Inferior parietal cortex (tissue), 1 donor: Measurements from ENCODE around the gene SMIM14.
A peak's percentile ranks its signal among the peaks of the same experiment; 100 is the strongest.
"Not testable (repeated sequence)": the region's sequence is repeated elsewhere in the genome, so short reads cannot be mapped to it uniquely, and the experiment has no call there.

ENCODE experiments used
- DNase-seq: peaks from one replicate; pipeline ENCODE4 v3.0.0-alpha.2; 2016; ENCODE audit errors: extremely low spot score

Gene SMIM14

DNA sequence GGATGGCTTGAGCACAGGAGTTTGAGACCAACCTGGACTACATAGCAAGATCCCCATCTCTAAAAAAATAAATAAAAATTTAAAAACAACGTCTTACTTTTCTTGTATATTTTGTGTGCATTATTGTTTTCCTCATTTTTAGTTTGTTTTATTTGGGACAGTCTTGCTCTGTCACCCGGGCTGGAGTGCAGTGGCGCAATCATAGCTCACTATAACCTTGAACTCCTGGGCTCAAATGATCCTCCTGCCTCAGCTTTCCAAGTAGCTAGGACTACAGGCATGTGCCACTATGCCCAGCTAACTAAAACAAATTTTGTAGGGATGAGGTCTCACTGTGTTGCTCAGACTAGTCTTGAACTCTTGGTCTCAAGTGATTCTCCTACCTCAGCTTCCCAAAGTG, 9.5 kb upstream of the SMIM14 start:
- DNase-seq: no peak

DNA sequence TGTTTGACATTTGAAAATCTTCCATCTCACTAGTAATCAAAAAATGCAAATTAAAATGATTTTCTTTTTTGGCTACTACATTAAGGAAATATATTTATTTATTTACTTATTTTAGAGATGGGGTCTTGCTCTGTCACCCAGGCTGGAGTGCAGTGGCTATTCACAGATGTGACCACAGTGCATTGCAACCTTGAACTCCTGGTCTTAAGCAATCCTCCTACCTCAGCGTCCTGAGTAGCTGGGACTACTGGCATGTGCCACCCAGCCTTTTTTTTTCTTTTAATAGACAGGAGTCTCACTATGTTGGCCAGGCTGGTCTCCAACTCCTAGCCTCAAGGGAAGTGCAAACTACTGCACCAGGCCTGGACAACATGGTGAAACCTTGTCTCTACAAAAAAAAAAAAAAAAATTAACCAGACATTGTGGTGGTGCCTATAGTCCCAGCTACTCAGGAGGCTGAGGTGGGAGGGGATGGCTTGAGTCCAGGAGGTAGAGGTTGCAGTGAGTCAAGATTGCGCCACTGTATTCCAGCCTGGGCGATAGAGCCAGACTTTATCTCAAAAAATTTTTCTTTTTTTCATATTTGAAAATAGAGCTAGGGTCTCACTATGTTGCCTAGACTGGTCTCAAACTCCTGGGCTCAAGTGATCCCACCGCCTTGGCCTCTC, 4.4 kb upstream of the SMIM14 start:
- DNase-seq: no peak

DNA sequence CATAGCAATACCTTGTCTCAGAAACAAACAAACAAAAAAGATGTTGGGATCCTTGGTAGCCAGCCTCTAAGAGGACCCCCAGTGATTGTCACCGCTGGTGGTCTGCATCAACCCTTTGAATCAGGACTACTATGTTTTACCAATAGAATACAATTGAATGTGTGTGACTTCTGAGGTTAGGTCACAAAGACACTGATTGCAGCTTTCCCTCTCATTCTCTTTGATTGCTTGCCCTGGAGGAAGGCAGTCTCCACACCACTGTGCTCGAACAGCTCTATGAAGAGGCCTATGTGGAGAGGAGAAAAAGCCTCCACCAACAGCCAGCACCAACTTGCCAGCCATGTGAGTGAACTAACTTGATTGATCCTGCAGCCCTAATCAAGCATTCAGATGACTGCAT, 2.8 kb upstream of the SMIM14 start:
- DNase-seq: no peak

- peak; percentile 66 for DNase-seq
These were observed 895 bp downstream of the SMIM14 start for GRCh38 chr4:39637586-39638353.

DNA sequence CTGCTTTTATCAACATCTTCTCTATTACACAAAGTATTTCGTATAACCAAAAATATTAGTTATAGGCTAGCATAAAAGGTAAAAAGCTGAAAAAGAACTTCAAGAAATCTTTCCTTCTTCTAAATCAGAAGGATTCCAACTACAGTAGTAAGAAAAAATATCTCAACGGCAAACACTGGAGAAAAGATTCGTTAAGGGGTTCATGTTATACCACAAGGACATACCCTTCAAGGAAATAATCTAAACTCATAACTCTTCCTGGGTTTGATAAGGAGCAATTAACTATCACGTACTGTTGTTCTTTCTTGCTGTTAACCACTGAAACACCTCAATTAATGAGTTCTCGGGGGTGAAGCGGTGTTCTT, 1.5 kb downstream of the SMIM14 start:
- DNase-seq: peak; percentile 55

DNA sequence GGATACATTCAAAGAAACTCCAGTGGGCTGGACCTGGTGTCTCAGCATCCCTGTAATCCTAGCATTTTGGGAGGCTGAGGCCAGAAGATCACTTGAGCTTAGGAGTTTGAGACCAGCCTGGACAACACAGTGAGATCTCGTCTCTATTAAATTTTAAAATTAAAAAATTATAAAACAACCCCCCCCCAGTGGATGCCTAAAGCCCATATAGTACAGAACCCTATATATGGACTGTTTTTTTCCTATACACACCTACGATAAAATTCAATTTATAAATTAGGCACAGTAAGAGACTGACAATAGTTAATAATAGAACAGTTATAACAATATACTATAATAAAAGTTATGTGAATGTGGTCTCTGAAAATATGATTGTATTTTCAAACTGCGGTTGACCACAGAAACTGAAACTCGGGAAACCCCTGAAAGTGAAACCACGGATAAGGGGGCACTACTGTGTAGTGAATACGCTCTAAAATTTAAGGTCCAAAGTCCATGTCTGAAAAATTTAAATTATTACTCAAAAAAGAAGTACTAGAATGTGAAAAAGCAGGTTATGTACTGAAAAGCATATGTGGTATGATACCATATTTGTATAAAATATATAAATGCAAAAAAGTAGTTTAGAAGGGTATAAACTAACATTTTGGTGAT, 2.0 kb downstream of the SMIM14 start:
- peak; percentile 10 for DNase-seq

GRCh38 chr4:39635023-39635422, 3.6 kb downstream of the SMIM14 start:
- DNase-seq: no peak

GRCh38 chr4:39631700-39632079, 7.0 kb downstream of the SMIM14 start:
- DNase-seq: no peak

- no peak for DNase-seq
These were observed 11.3 kb downstream of the SMIM14 start for GRCh38 chr4:39627413-39627812.

DNA sequence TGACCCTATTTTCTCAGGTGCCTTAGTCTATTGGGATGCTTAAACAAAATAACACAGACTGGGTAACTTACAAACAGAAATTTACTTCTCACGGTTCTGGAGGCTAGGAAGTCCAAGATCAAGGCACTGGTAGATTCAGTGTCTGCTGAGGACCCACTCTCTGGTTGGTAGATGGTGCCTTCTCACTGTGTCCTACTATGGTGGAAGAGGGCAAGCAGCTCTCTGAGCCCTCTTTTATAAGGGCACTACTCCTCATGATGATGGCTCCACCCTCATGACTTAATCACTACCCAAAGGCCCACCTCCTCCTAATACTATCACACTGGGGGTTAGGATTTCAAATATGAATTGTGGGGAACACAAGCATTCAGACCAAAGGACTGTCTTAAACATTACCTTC, 11.8 kb downstream of the SMIM14 start:
- no peak for DNase-seq

- DNase-seq: no peak
These were observed 12.4 kb downstream of the SMIM14 start for GRCh38 chr4:39626261-39626660.

DNA sequence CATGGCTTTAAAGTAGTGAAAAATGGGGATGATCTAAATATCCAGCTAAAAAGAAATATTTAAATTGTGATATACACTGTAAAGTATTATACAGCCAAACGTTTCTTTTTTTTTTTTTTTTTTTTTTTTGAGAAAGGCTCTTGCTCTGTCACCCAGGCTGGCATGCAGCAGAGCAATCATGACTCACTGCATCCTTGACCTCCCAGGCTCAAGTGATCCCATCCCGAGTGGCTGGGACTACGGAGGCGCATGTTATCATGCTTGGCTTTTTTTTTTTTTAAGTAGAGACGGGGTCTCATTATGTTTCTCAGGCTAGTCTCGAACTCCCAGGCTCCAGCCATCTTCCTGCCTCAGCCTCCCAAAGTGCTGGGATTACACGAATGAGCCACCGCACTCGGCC, 17.1 kb downstream of the SMIM14 start:
- no peak for DNase-seq

DNA sequence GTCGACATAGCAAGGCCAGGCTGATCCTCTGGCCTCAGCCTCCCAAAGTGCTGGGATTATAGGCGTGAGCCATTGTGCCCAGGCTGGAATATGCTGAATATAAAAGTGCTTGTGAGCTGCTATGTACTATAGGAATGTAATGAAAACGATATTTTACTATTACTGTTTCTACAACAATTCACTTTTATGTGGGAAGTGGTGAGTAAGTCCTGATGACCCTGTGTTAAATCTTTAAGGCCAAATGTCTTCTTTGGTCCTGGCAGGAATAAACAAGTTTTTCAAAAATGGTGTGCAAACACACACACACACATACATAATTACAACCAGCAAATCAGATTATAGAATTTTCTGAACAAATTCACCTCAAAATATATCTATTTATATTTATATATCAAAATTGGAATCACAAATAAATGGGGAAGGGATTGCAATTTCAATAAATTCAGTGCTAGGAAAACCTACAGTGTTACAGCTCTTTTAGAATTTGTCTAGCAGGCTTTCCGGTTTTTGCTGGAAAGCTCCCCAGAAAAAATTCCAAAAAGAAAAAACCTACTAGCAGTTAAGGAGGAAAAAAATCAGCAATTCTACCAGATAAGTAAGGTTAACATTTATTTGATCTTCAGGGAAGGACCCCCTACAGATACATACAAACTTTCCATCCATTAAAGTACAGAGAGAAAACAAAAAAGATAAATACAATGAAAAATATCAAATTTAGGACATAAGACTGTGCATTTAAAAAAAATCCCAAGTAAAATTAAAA, 17.9 kb downstream of the SMIM14 start:
- no peak for DNase-seq

GRCh38 chr4:39617534-39617933, 21.1 kb downstream of the SMIM14 start:
- no peak for DNase-seq

GRCh38 chr4:39616651-39617050, 22.0 kb downstream of the SMIM14 start:
- no peak for DNase-seq

DNA sequence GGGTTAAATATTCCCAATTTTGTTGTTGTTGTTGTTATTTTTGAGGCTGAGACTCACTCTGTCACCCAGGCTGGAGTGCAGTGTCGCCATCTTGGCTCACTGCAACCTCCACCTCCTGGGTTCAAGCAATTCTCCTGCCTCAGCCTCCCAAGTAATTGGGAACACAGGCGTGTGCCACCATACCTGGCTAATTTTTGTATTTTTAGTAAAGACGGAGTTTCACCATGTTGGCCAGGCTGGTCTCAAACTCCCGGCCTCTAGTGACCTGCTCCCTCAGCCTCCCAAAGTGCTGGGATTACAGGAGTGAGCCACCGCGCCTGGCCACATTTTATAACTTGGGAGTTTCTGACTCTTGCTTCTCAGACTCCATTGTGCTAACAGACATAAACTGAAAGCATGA, 22.6 kb downstream of the SMIM14 start:
- DNase-seq: not testable (repeated sequence)

DNA sequence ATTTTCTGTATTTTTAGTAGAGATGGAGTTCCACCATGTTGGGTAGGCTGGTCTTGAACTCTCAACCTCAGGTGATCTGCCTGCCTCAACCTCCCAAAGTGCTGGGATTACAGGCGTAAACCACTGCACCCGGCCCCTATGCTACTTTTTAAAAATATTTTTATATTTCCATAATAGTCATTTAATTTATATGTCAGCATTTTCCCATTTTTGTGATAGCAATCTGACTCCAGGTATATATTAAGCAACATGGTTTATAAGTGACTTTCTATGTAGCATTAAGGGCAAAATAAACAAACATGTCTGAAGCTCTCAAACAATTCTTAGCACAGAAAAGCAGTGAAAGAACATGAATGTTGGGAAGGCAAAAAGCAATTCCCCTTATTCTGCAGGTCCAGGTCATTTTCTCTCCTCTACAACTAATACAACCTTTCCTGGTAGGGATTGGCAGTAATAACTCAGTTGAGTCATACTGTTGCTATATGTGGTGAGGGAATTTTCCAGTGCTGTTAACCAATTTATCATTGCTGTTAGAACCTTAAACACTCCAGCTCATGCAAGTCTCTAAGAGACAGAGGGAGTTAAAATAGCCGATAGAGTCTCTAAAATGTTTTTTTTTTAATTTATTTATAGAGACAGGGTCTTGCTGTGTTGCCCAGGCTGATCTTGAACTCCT, 24.0 kb downstream of the SMIM14 start:
- DNase-seq: no peak

DNA sequence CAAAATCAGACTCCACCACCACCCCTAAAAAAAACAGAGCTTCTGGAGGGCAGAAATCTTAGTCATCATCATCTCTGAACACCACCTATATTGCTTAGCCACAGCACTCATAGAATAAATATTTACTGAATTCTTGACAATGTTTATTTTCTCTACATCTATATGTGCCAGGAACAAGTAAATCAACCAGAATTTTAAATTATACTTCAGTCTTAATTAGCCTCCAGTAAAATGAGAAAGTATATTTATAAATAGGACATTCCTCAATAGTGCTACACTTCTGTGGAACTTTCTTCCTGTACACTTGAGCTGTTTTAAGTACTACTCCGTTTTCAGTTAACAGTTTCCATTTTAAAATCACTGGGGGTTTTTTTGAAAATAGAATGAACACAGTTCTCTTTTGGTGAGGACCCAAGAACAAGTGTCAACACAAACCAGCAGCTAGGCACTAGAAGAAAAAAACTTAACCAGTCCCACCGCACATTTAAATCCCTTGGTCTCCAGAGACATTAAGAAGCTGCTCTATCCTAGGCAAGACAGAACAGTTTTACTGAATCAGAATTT, 25.5 kb downstream of the SMIM14 start:
- DNase-seq: no peak

DNA sequence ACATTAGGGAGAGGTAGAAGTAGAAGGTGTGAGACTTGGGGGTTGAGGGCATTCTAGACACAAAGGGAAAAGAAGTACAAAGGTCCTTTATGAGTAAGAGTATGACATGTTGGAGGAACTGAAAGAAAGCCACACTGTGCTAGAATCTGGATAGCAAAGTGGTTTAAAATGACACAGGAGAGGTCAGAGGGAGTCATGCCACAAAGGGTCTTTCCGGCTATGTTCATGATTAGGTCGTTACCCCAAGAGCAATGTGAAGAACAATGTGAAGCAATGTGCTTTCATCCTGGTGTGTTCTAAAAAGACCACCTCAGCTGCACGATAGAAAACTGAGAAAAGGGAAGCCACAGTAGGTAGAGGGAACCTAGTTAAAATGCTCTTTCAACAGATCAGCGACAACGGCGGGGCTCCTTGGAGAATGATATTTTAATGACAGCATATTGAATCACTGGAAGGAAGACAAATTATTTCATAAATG, 29.2 kb downstream of the SMIM14 start:
- no peak for DNase-seq

DNA sequence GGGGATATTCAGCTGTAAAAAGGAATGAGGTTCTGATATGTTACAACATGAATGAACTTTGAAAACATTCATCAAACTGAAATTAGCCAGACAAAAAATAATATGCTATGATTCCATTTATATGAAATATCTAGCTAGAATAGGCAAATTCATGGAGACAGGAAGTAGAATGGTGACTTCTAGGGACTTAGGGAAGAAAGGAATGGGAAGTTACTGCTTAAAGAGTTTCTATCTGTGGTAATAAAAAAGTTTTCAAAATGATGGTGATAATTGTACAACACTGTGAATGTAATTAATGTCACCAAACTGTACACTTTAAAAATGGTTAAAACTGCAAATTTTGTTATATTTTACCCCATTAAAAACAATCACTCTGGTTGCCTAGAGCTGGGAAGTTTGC, 30.2 kb downstream of the SMIM14 start:
- no peak for DNase-seq

GRCh38 chr4:39606747-39607146, 31.9 kb downstream of the SMIM14 start:
- DNase-seq: no peak
